HL-60 (cell line): ENCODE data around the gene SCN2A.

Source experiments
- GABPA ChIP-seq: IDR thresholded peaks from 2 replicates; pipeline ENCODE4 v1.6.1; 2012; ENCODE audit warnings: low read depth
- POLR2AphosphoS5 ChIP-seq: IDR thresholded peaks from 2 replicates; pipeline ENCODE4 v1.6.1; 2012; ENCODE audit warnings: low read depth
- TF ChIP-seq, protein P1 (sequence below): IDR thresholded peaks from one replicate; pipeline ENCODE4 v1.5.1; 2011; ENCODE audit warnings: low read length, control low read depth, inconsistent platforms; ENCODE audit not compliant: insufficient read depth
- TF ChIP-seq, protein P2 (sequence below): IDR thresholded peaks from 2 replicates; pipeline ENCODE4 v1.6.1; 2012; ENCODE audit warnings: low read depth; ENCODE audit not compliant: insufficient replicate concordance

- TF ChIP-seq, protein P1, sequence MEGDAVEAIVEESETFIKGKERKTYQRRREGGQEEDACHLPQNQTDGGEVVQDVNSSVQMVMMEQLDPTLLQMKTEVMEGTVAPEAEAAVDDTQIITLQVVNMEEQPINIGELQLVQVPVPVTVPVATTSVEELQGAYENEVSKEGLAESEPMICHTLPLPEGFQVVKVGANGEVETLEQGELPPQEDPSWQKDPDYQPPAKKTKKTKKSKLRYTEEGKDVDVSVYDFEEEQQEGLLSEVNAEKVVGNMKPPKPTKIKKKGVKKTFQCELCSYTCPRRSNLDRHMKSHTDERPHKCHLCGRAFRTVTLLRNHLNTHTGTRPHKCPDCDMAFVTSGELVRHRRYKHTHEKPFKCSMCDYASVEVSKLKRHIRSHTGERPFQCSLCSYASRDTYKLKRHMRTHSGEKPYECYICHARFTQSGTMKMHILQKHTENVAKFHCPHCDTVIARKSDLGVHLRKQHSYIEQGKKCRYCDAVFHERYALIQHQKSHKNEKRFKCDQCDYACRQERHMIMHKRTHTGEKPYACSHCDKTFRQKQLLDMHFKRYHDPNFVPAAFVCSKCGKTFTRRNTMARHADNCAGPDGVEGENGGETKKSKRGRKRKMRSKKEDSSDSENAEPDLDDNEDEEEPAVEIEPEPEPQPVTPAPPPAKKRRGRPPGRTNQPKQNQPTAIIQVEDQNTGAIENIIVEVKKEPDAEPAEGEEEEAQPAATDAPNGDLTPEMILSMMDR = no peak
- TF ChIP-seq POLR2AphosphoS5 (no peak), GABPA (no peak)
- TF ChIP-seq, protein P2, sequence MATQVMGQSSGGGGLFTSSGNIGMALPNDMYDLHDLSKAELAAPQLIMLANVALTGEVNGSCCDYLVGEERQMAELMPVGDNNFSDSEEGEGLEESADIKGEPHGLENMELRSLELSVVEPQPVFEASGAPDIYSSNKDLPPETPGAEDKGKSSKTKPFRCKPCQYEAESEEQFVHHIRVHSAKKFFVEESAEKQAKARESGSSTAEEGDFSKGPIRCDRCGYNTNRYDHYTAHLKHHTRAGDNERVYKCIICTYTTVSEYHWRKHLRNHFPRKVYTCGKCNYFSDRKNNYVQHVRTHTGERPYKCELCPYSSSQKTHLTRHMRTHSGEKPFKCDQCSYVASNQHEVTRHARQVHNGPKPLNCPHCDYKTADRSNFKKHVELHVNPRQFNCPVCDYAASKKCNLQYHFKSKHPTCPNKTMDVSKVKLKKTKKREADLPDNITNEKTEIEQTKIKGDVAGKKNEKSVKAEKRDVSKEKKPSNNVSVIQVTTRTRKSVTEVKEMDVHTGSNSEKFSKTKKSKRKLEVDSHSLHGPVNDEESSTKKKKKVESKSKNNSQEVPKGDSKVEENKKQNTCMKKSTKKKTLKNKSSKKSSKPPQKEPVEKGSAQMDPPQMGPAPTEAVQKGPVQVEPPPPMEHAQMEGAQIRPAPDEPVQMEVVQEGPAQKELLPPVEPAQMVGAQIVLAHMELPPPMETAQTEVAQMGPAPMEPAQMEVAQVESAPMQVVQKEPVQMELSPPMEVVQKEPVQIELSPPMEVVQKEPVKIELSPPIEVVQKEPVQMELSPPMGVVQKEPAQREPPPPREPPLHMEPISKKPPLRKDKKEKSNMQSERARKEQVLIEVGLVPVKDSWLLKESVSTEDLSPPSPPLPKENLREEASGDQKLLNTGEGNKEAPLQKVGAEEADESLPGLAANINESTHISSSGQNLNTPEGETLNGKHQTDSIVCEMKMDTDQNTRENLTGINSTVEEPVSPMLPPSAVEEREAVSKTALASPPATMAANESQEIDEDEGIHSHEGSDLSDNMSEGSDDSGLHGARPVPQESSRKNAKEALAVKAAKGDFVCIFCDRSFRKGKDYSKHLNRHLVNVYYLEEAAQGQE = no peak
These were observed 134.2 kb downstream of the SCN2A start for GRCh38 chr2:165373278-165374010.
